ENCODE measurements around the gene MRPL18. TPM values are rescaled to one million over a fixed set of nuclear protein-coding genes. Genes with fewer than 3 reads are reported as not detected.
"Not testable (repeated sequence)": the region's sequence is repeated elsewhere in the genome, so short reads cannot be mapped to it uniquely, and the experiment has no call there.

MRPL18 gene
- 10 to 100 TPM; 65.8 to 82.4 TPM for total RNA-seq

- H3K36me3 Mint-ChIP-seq, result peaks cover 42% of the 10 kb centered on the region
- no peaks in the 10 kb centered on the region for H3K9me3 Mint-ChIP-seq
- peak; percentile 92 to 94 for ATAC-seq
- DNase-seq (ENCODE audit: low spot score), result peak; percentile 94
- H3K27ac Mint-ChIP-seq, result peak within 1 kb of the TSS; percentile 92 to 99
- H3K4me3 Mint-ChIP-seq, result peak within 1 kb of the TSS; percentile 92
- no peaks in the 10 kb centered on the region for H3K27me3 Mint-ChIP-seq
- peaks cover 28 to 51% of the 10 kb centered on the region in 2 donors for H3K4me1 Mint-ChIP-seq (ENCODE audit: low read depth in 2 of 2)
Observed at GRCh38 chr6:159790149-159790955, at the start of gene MRPL18. Gene MRPL18, plus strand, starts transcription at chr6:159790467. Its CDS starts 121 bp downstream, at chr6:159790588.

- H3K4me3 Mint-ChIP-seq, result no peak overlapping the region
- ATAC-seq (no peak), DNase-seq (ENCODE audit: low spot score) (no peak)
- peaks cover 22 to 25% of the 10 kb centered on the region in 2 donors for H3K4me1 Mint-ChIP-seq (ENCODE audit: low read depth in 2 of 2)
- H3K9me3 Mint-ChIP-seq, result no peaks in the 10 kb centered on the region
- no peak overlapping the region for H3K27ac Mint-ChIP-seq
- H3K36me3 Mint-ChIP-seq, result peaks cover 30% of the 10 kb centered on the region
- no peaks in the 10 kb centered on the region for H3K27me3 Mint-ChIP-seq
Observed at GRCh38 chr6:159742165-159742564, 48.1 kb upstream of the MRPL18 start.

- peaks cover 14 to 16% of the 10 kb centered on the region in 2 donors for H3K4me1 Mint-ChIP-seq (ENCODE audit: low read depth in 2 of 2)
- peaks cover 45% of the 10 kb centered on the region for H3K36me3 Mint-ChIP-seq
- peak overlapping the region; percentile 35 to 61 for H3K27ac Mint-ChIP-seq
- no peaks in the 10 kb centered on the region for H3K27me3 Mint-ChIP-seq
- no peaks in the 10 kb centered on the region for H3K9me3 Mint-ChIP-seq
- ATAC-seq (no peak), DNase-seq (ENCODE audit: low spot score) (no peak)
- no peak overlapping the region for H3K4me3 Mint-ChIP-seq
Observed at GRCh38 chr6:159745081-159745480, 45.2 kb upstream of the MRPL18 start.

- H3K36me3 Mint-ChIP-seq, result peaks cover 39% of the 10 kb centered on the region
- H3K27ac Mint-ChIP-seq, result no peak overlapping the region
- no peaks in the 10 kb centered on the region for H3K9me3 Mint-ChIP-seq
- H3K27me3 Mint-ChIP-seq, result no peaks in the 10 kb centered on the region
- no peak for ATAC-seq
- DNase-seq (ENCODE audit: low spot score), result no peak
- peaks cover 12 to 14% of the 10 kb centered on the region in 2 donors for H3K4me1 Mint-ChIP-seq (ENCODE audit: low read depth in 2 of 2)
- no peak overlapping the region for H3K4me3 Mint-ChIP-seq
Observed at GRCh38 chr6:159746759-159747158, 43.5 kb upstream of the MRPL18 start.

GRCh38 chr6:159748127-159748526 lies 42.1 kb upstream of the MRPL18 start:
- H3K9me3 Mint-ChIP-seq; ATAC-seq; DNase-seq (ENCODE audit: low spot score); H3K4me3 Mint-ChIP-seq; H3K27me3 Mint-ChIP-seq: not testable (repeated sequence)
- peaks cover 42% of the 10 kb centered on the region for H3K36me3 Mint-ChIP-seq
- H3K27ac Mint-ChIP-seq, result peak overlapping the region in 1 of 2 donors; percentile 39
- peaks cover 12 to 14% of the 10 kb centered on the region in 2 donors for H3K4me1 Mint-ChIP-seq (ENCODE audit: low read depth in 2 of 2)

DNA sequence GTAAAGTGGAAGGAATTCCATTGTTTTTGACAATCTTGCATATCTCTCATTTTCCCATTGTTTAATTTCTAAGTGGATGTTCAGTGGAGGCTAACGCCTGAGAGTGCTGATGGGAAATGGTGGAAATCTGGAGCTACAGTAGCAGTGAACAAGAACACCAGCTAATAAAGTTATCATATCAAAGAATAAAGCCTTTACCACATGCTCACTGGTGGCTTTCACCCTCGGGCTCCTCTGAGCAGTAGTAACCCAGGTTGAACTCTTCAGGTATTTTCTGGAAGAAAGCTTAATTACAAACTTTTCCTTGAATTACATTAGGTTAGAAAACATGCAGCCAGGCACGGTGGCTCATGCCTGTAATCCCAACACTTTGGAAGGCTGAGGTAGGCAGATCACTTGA lies 38.8 kb upstream of the MRPL18 start:
- peaks cover 34% of the 10 kb centered on the region for H3K36me3 Mint-ChIP-seq
- H3K4me1 Mint-ChIP-seq (ENCODE audit: low read depth in 2 of 2), result no peaks in the 10 kb centered on the region
- ATAC-seq (no peak), DNase-seq (ENCODE audit: low spot score) (no peak)
- no peak overlapping the region for H3K27ac Mint-ChIP-seq
- H3K9me3 Mint-ChIP-seq, result no peaks in the 10 kb centered on the region
- H3K4me3 Mint-ChIP-seq, result no peak overlapping the region
- no peaks in the 10 kb centered on the region for H3K27me3 Mint-ChIP-seq

GRCh38 chr6:159753081-159753872 lies 37.0 kb upstream of the MRPL18 start:
- Mint-ChIP-seq H3K36me3 (peaks cover 31% of the 10 kb centered on the region), H3K9me3 (no peaks in the 10 kb centered on the region), H3K27ac (peak overlapping the region in 1 of 2 donors; percentile 42), H3K4me1 (ENCODE audit: low read depth in 2 of 2) (peaks cover 2 to 3% of the 10 kb centered on the region in 2 donors), H3K27me3 (no peaks in the 10 kb centered on the region), H3K4me3 (no peak overlapping the region)
- ATAC-seq (no peak), DNase-seq (ENCODE audit: low spot score) (no peak)

- DNase-seq (ENCODE audit: low spot score) (no peak), ATAC-seq (no peak)
- Mint-ChIP-seq H3K9me3 (no peaks in the 10 kb centered on the region), H3K27ac (peak overlapping the region in 1 of 2 donors; percentile 42), H3K4me3 (no peak overlapping the region), H3K4me1 (ENCODE audit: low read depth in 2 of 2) (peaks cover 7% of the 10 kb centered on the region in 2 donors), H3K36me3 (peaks cover 29% of the 10 kb centered on the region), H3K27me3 (no peaks in the 10 kb centered on the region)
Observed at GRCh38 chr6:159754401-159754800, 35.9 kb upstream of the MRPL18 start.

- ATAC-seq (no peak), DNase-seq (ENCODE audit: low spot score) (no peak)
- Mint-ChIP-seq H3K4me3 (no peak overlapping the region), H3K36me3 (peaks cover 30% of the 10 kb centered on the region), H3K27ac (peak overlapping the region in 1 of 2 donors; percentile 32), H3K4me1 (ENCODE audit: low read depth in 2 of 2) (peaks cover 12 to 13% of the 10 kb centered on the region in 2 donors), H3K27me3 (no peaks in the 10 kb centered on the region), H3K9me3 (no peaks in the 10 kb centered on the region)
Observed at GRCh38 chr6:159754959-159755914, 35.0 kb upstream of the MRPL18 start.

DNA sequence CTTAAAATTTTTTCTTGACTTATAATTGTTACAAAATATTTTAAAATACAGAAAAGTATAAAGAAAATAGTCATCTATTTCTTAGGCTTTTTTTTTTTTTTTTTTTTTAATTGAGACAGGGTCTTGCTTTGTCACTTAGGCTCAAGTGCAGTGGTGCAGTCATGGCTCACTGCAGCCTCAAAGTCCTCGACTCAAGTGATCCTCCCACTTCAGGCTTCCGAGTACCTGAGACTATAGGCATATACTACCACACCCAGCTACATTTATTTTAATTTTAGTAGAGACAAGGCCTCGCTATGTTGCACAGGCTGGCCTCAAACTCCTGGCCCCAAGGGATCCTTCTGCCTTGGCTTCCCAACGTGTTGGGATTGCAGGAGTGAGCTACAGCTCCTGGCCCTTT lies 33.8 kb upstream of the MRPL18 start:
- H3K36me3 Mint-ChIP-seq, result peaks cover 30% of the 10 kb centered on the region
- ATAC-seq (no peak), DNase-seq (ENCODE audit: low spot score) (no peak)
- no peak overlapping the region for H3K27ac Mint-ChIP-seq
- H3K9me3 Mint-ChIP-seq, result no peaks in the 10 kb centered on the region
- no peaks in the 10 kb centered on the region for H3K27me3 Mint-ChIP-seq
- H3K4me3 Mint-ChIP-seq, result no peak overlapping the region
- peaks cover 23 to 25% of the 10 kb centered on the region in 2 donors for H3K4me1 Mint-ChIP-seq (ENCODE audit: low read depth in 2 of 2)

DNA sequence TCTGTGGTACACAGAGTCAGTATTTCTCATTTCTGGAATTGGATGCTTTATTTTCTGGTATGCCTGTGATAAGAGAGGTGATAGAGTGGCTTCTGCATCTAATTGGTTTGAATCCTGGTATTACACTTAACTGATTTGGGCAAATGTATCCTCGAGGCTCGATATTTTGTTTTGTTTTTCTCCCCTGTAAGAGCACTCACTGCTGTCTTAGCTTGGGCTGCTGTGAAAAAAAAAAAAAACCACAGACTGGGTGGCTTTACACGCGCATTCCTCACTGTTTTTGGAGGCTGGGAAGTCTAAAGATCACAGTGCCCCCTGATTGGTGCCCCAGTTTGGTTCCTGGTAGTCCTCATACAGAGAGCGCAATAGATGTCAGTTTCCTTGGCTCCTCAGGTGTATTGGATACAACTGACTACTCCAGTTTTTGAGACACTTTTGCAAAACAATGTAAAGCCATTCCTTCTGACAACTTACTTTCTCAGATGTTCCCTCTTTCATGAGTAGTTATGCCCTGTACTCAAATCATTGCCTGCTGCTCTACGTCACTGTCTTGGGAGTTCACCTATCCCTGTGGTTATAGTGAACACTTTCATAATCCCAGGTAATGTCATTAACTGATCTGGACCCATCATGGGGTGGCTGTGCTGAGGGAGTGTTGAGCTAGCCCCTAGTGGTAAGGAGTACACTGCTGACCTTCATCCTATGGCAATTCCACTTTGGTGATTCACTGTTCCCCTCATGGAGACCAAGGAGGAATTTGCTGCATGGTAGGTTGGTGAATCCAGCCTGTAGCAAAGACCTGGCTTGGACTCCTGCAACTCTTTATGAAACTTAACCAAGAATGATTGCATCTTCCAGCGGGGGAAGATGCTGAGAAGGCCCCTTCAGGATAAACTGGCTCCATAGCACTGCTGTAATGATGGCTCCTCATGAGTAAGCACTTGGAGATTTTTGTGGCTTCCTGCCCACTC lies 32.0 kb upstream of the MRPL18 start:
- no peaks in the 10 kb centered on the region for H3K9me3 Mint-ChIP-seq
- ATAC-seq (no peak), DNase-seq (ENCODE audit: low spot score) (no peak)
- H3K27me3 Mint-ChIP-seq, result no peaks in the 10 kb centered on the region
- peaks cover 32% of the 10 kb centered on the region in 2 donors for H3K4me1 Mint-ChIP-seq (ENCODE audit: low read depth in 2 of 2)
- peaks cover 30% of the 10 kb centered on the region for H3K36me3 Mint-ChIP-seq
- no peak overlapping the region for H3K4me3 Mint-ChIP-seq
- H3K27ac Mint-ChIP-seq, result peak overlapping the region; percentile 29 to 62

GRCh38 chr6:159759645-159760044 lies 30.6 kb upstream of the MRPL18 start:
- H3K4me1 Mint-ChIP-seq (ENCODE audit: low read depth in 2 of 2), result peaks cover 32% of the 10 kb centered on the region in 2 donors
- no peaks in the 10 kb centered on the region for H3K9me3 Mint-ChIP-seq
- H3K36me3 Mint-ChIP-seq, result peaks cover 28% of the 10 kb centered on the region
- H3K27me3 Mint-ChIP-seq, result no peaks in the 10 kb centered on the region
- H3K4me3 Mint-ChIP-seq, result peak overlapping the region; percentile 48
- peak overlapping the region; percentile 53 to 89 for H3K27ac Mint-ChIP-seq
- ATAC-seq (no peak), DNase-seq (ENCODE audit: low spot score) (no peak)
